H1 (cell line): ENCODE results near the gene EXOC6. TPM values are rescaled to one million over a fixed set of nuclear protein-coding genes. Genes with fewer than 3 reads are reported as not detected.

Source experiments
- CTCF ChIA-PET: fragments of 300-600 bp; sonication (Branson Sonifier 250); formaldehyde crosslinking; loops from one replicate; lab custom pipeline; 2021; ENCODE audit not compliant: partially characterized antibody; lab: Charles Lee
- POLR2A ChIA-PET: fragments of 300-600 bp; sonication (Branson Sonifier 250); formaldehyde crosslinking; loops from one replicate; lab custom pipeline; 2021; ENCODE audit warnings: inconsistent platforms; ENCODE audit not compliant: partially characterized antibody; lab: Charles Lee
- DNase-seq, 2 experiments: peaks; one replicate each; pipeline versions ENCODE4 v3.0.0 to v3.0.0-alpha.2; 2010 to 2022; ENCODE audit warnings: low spot score in 2 of 2, low read depth in 1 of 2, mixed read lengths in 1 of 2
- FAIRE-seq: peaks from 2 replicates; lab custom pipeline; 2011; peaks lifted over from hg19 to GRCh38; lab: Jason Lieb, UNC
- H2AFZ ChIP-seq: 2 replicates; pipeline ENCODE4 v1.8.1; 2012; ENCODE audit warnings: low read length, inconsistent platforms
- H2AK5ac ChIP-seq: 2 replicates; pipeline ENCODE4 v1.6.1; 2013; ENCODE audit warnings: low read depth, low read length
- H2BK120ac ChIP-seq: replicated peaks from 2 replicates; pipeline ENCODE3; 2013; ENCODE audit warnings: low read depth, low read length, inconsistent platforms
- H2BK12ac ChIP-seq: 2 replicates; pipeline ENCODE4 v1.6.1; 2013; ENCODE audit warnings: low read depth, low read length
- H2BK15ac ChIP-seq: 2 replicates; pipeline ENCODE4 v1.6.1; 2013; ENCODE audit warnings: low read length
- H2BK20ac ChIP-seq: 2 replicates; pipeline ENCODE4 v1.6.1; 2013; ENCODE audit warnings: low read length
- H2BK5ac ChIP-seq: 2 replicates; pipeline ENCODE4 v1.6.1; 2013; ENCODE audit warnings: low read depth, low read length
- H3K14ac ChIP-seq: 2 replicates; pipeline ENCODE4 v1.6.1; 2013; ENCODE audit warnings: inconsistent platforms; ENCODE audit not compliant: insufficient read length
- H3K18ac ChIP-seq: 2 replicates; pipeline ENCODE4 v1.6.1; 2013; ENCODE audit warnings: low read length; ENCODE audit errors: extremely low read depth
- H3K23ac ChIP-seq: 2 replicates; pipeline ENCODE4 v1.6.1; 2013; ENCODE audit warnings: inconsistent platforms; ENCODE audit not compliant: insufficient read length
- H3K23me2 ChIP-seq: 2 replicates; pipeline ENCODE4 v1.6.1; 2013; ENCODE audit warnings: low read depth, low read length
- H3K27ac ChIP-seq: 2 replicates; pipeline ENCODE4 v1.6.1; 2011; ENCODE audit warnings: low read depth, low read length, inconsistent platforms
- H3K27me3 ChIP-seq, 4 experiments: replicated peaks in 1 of 4; 1 replicate in 1 of 4; 2 replicates in 3 of 4; pipeline versions ENCODE4 v1.6.1 to v1.8.1; 2011 to 2013; ENCODE audit warnings: low read length in 3 of 4, mild to moderate bottlenecking in 3 of 4, inconsistent platforms in 2 of 4, mixed read lengths in 2 of 4, moderate library complexity in 1 of 4; ENCODE audit not compliant: control insufficient read depth in 3 of 4, insufficient read depth in 3 of 4; ENCODE audit errors: extremely low read depth in 1 of 4
- H3K36me3 ChIP-seq, 4 experiments: 2 replicates each; pipeline versions ENCODE4 v1.6.1 to v1.8.1; 2011 to 2013; ENCODE audit warnings: mild to moderate bottlenecking in 4 of 4, low read length in 3 of 4, moderate library complexity in 2 of 4, control low read depth in 1 of 4, inconsistent platforms in 1 of 4; ENCODE audit not compliant: insufficient read depth in 4 of 4, control insufficient read depth in 2 of 4
- H3K4ac ChIP-seq: replicated peaks from 2 replicates; pipeline ENCODE3; 2013; ENCODE audit warnings: low read length, low read depth, mixed read lengths, inconsistent platforms; ENCODE audit not compliant: insufficient read length
- H3K4me1 ChIP-seq, 4 experiments: replicated peaks in 1 of 4; 1 replicate in 1 of 4; 2 replicates in 3 of 4; pipeline versions ENCODE4 v1.6.1 to v1.8.1; 2011 to 2013; ENCODE audit warnings: low read length in 3 of 4, inconsistent platforms in 2 of 4, mixed read lengths in 1 of 4; ENCODE audit not compliant: insufficient read depth in 4 of 4, control insufficient read depth in 3 of 4
- H3K4me2 ChIP-seq, 2 experiments: 2 replicates each; pipeline versions ENCODE4 v1.6.1 to v1.8.1; 2011 to 2013; ENCODE audit warnings: low read depth in 2 of 2, low read length in 2 of 2, control low read depth in 1 of 2, inconsistent platforms in 1 of 2, mild to moderate bottlenecking in 1 of 2; ENCODE audit not compliant: insufficient read depth in 1 of 2
- H3K4me3 ChIP-seq, 4 experiments: fragments of 200-600, 300-600 bp in 1 of 4; sonication (generic), shearing (Covaris generic), sonication (Bioruptor Twin) in 1 of 4; 2 replicates each; pipeline versions ENCODE4 v1.5.1 to v1.8.1; 2011 to 2016; ENCODE audit warnings: low read length in 4 of 4, low read depth in 3 of 4, control low read depth in 2 of 4, inconsistent platforms in 2 of 4, mild to moderate bottlenecking in 2 of 4, mixed read lengths in 1 of 4, moderate library complexity in 1 of 4; ENCODE audit not compliant: insufficient read depth in 2 of 4; ENCODE audit errors: extremely low read depth in 1 of 4
- H3K56ac ChIP-seq: replicated peaks from 2 replicates; pipeline ENCODE3; 2013; ENCODE audit warnings: low read depth, mild to moderate bottlenecking, mixed read lengths, low read length, inconsistent platforms; ENCODE audit not compliant: insufficient read length
- H3K79me1 ChIP-seq: 2 replicates; pipeline ENCODE4 v1.6.1; 2013; ENCODE audit warnings: low read depth, low read length, control low read depth
- H3K79me2 ChIP-seq, 2 experiments: 2 replicates each; pipeline versions ENCODE4 v1.6.1 to v1.8.1; 2012 to 2013; ENCODE audit warnings: low read length in 2 of 2, mild to moderate bottlenecking in 2 of 2, inconsistent platforms in 1 of 2; ENCODE audit not compliant: insufficient read depth in 2 of 2, control insufficient read depth in 1 of 2
- H3K9ac ChIP-seq, 4 experiments: replicated peaks in 1 of 4; 1 replicate in 1 of 4; 2 replicates in 3 of 4; pipeline versions ENCODE4 v1.6.1 to v1.8.1; 2011 to 2013; ENCODE audit warnings: low read depth in 3 of 4, low read length in 3 of 4, control low read depth in 2 of 4, mild to moderate bottlenecking in 2 of 4, moderate library complexity in 2 of 4, inconsistent platforms in 1 of 4; ENCODE audit errors: extremely low read depth in 1 of 4
- H3K9me3 ChIP-seq, 2 experiments: 2 replicates each; pipeline versions ENCODE4 v1.6.1 to v1.8.1; 2012 to 2013; ENCODE audit warnings: mild to moderate bottlenecking in 2 of 2, moderate library complexity in 2 of 2, control low read depth in 1 of 2, inconsistent platforms in 1 of 2, low read depth in 1 of 2, low read length in 1 of 2, mixed read lengths in 1 of 2; ENCODE audit not compliant: insufficient read depth in 2 of 2
- H4K20me1 ChIP-seq, 2 experiments: replicated peaks in 1 of 2; 2 replicates each; pipeline versions ENCODE3 to v1.8.1; 2011 to 2013; ENCODE audit warnings: inconsistent platforms in 2 of 2, low read length in 2 of 2, mild to moderate bottlenecking in 1 of 2; ENCODE audit not compliant: insufficient read depth in 2 of 2, control insufficient read depth in 1 of 2
- H4K5ac ChIP-seq: 2 replicates; pipeline ENCODE4 v1.6.1; 2013; ENCODE audit warnings: low read length, low read depth, mixed read lengths, inconsistent platforms; ENCODE audit not compliant: insufficient read length
- H4K8ac ChIP-seq: 2 replicates; pipeline ENCODE4 v1.8.0; 2013; ENCODE audit warnings: mild to moderate bottlenecking, moderate library complexity, low read length, inconsistent platforms; ENCODE audit not compliant: insufficient read depth; ENCODE audit errors: extremely low read depth
- H4K91ac ChIP-seq: replicated peaks from 2 replicates; pipeline ENCODE3; 2013; ENCODE audit warnings: low read length, mixed read lengths, inconsistent platforms; ENCODE audit not compliant: insufficient read length
- CBX5 ChIP-seq: fragments of 300-800, 300-1000 bp; sonication (generic); IDR thresholded peaks from 2 replicates; pipeline ENCODE4 v1.7.1; 2016; ENCODE audit warnings: antibody characterized with exemption, low read length, low read depth
- CREB1 ChIP-seq: IDR thresholded peaks from 2 replicates; pipeline ENCODE4 v1.6.1; 2012; ENCODE audit warnings: inconsistent platforms
- EGR1 ChIP-seq: IDR thresholded peaks from 2 replicates; pipeline ENCODE4 v1.6.1; 2011; ENCODE audit warnings: low read depth, low read length, borderline replicate concordance
- GTF2F1 ChIP-seq: IDR thresholded peaks from 2 replicates; pipeline ENCODE4 v1.6.1; 2012; ENCODE audit warnings: low read depth, low read length, improper control_type of control experiment, borderline replicate concordance
- JUN ChIP-seq: IDR thresholded peaks from 2 replicates; pipeline ENCODE4 v1.6.1; 2011; ENCODE audit warnings: low read depth, mild to moderate bottlenecking, improper control_type of control experiment, low read length
- RAD21 ChIP-seq, 2 experiments: IDR thresholded peaks in 1 of 2; conservative IDR thresholded peaks in 1 of 2; 2 replicates each; pipeline ENCODE4 v1.6.1; 2011; ENCODE audit warnings: low read depth in 2 of 2, low read length in 2 of 2, improper control_type of control experiment in 1 of 2, inconsistent platforms in 1 of 2, mild to moderate bottlenecking in 1 of 2, moderate library complexity in 1 of 2
- RFX5 ChIP-seq: IDR thresholded peaks from 2 replicates; pipeline ENCODE4 v1.6.1; 2011; ENCODE audit warnings: low read depth, low read length, improper control_type of control experiment, borderline replicate concordance
- RNF2 ChIP-seq: fragments of 200-900, 300-1000 bp; sonication (generic); IDR thresholded peaks from 2 replicates; pipeline ENCODE4 v1.7.1; 2016; ENCODE audit warnings: borderline replicate concordance, low read depth, mild to moderate bottlenecking, antibody characterized with exemption, low read length; ENCODE audit not compliant: poor library complexity, severe bottlenecking; ENCODE audit errors: missing control alignments
- SIN3A ChIP-seq, 2 experiments: IDR thresholded peaks in 1 of 2; conservative IDR thresholded peaks in 1 of 2; 2 replicates each; pipeline ENCODE4 v1.6.1; 2011 to 2012; ENCODE audit warnings: low read length in 2 of 2, improper control_type of control experiment in 1 of 2, low read depth in 1 of 2, mild to moderate bottlenecking in 1 of 2
- YY1 ChIP-seq: IDR thresholded peaks from 2 replicates; pipeline ENCODE4 v1.6.1; 2011; ENCODE audit warnings: low read depth, mild to moderate bottlenecking, low read length
- WGBS, 2 experiments: shearing (Covaris generic) in 1 of 2; methylation state at CpG; one replicate each; pipeline versions ENCODE4 v1.1.6 to v1.1.7; 2013 to 2015; ENCODE audit warnings: low lambda C conversion rate in 2 of 2, mixed read lengths in 2 of 2, inconsistent platforms in 1 of 2, low coverage in 1 of 2, missing lambda C conversion rate in 1 of 2; ENCODE audit not compliant: insufficient replicate concordance in 2 of 2, insufficient coverage in 1 of 2, insufficient read length in 1 of 2; ENCODE audit errors: extremely low coverage in 1 of 2, missing lambda C conversion rate in 1 of 2; 5-methylcytosine and 5-hydroxymethylcytosine counted together
- polyA plus RNA-seq, 7 experiments: library from polyadenylated mRNA; depleted of rRNA in 3 of 7; stranded (reverse) in 5 of 7; unstranded in 2 of 7; fragments of >200 nt in 5 of 7; fragments of 200-250 nt in 2 of 7; gene quantifications; 1 replicate in 5 of 7; 2 replicates in 1 of 7; 4 replicates in 1 of 7; pipeline versions ENCODE4 v1.2.1 to v1.2.3, GENCODE V29; 2011 to 2013; ENCODE audit warnings: missing spikeins in 2 of 7, mixed read lengths in 2 of 7
- total RNA-seq: library from RNA; stranded (reverse); fragmentation: NEBNext Ultra II Directional; extraction: Animal tissue kit (Norgen Biotek cat#: 25700); gene quantifications from 2 replicates; pipeline ENCODE4 v1.2.1, GENCODE V29; 2021
- TF ChIP-seq, protein P1 (sequence below): IDR thresholded peaks from 2 replicates; pipeline ENCODE4 v1.6.1; 2011; ENCODE audit warnings: low read depth, mild to moderate bottlenecking, low read length; ENCODE audit not compliant: insufficient read depth

The EXOC6 gene
- total and polyA plus RNA-seq, 2 of the 8 experiments (the other 6 are each of a cell fraction or from before 2014, with no cell fraction given) = 1.7 to 4.5 TPM

DNA sequence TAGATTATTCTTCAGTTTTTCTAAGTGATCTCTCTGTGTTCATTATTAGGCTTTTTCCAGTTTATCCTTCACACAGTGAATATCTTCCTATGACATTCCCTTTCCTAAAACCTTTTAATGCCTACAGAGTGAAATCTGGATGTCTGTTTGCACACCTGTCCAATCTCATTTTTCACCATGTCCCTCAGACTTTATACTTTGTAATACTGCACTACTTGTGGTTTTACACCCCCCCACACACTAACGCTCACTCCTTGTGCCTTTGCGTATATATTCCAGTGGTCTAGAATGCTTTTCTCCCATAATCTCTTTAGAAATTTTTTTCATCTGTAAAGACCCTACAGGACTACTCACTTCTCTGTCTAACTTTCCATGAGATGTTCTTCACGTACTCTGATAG lies 98.2 kb downstream of the EXOC6 start:
- Histone ChIP-seq H2BK5ac (no peak overlapping the region), H2BK12ac (no peak overlapping the region), H3K79me2 (no peaks in the 10 kb centered on the region), H3K4me3 (no peak overlapping the region), H3K9me3 (no peaks in the 10 kb centered on the region), H4K91ac (no peak overlapping the region), H3K27me3 (no peaks in the 10 kb centered on the region), H2BK120ac (no peak overlapping the region), H3K23me2 (no peaks in the 10 kb centered on the region), H3K4ac (no peak overlapping the region), H4K8ac (no peak overlapping the region), H3K18ac (no peak overlapping the region), H2BK15ac (no peak overlapping the region), H3K14ac (no peak overlapping the region), H3K9ac (no peak overlapping the region), H3K36me3 (no peaks in the 10 kb centered on the region), H4K20me1 (no peaks in the 10 kb centered on the region), H3K23ac (no peak overlapping the region), H2BK20ac (no peak overlapping the region), H3K27ac (no peak overlapping the region), H3K79me1 (no peaks in the 10 kb centered on the region), H3K56ac (no peak overlapping the region), H3K4me1 (no peaks in the 10 kb centered on the region), H2AFZ (no peak overlapping the region), H3K4me2 (no peak overlapping the region), H4K5ac (no peak overlapping the region), H2AK5ac (no peak overlapping the region)
- FAIRE-seq = no peak
- POLR2A ChIA-PET = no interaction called here
- CTCF ChIA-PET = interaction anchor here (1.2 to 1.9 kb wide), 3 partner anchors 18 to 61 kb away, joined by 3 to 4 read pairs (median 3); no protein-coding TSS in a partner anchor
- no peak for DNase-seq
- 90% methylated on average over 3 of the region's 3 CpGs; no CpG with 5 or more reads in 1 of the 2 experiments for WGBS, 2 experiments
- TF ChIP-seq CBX5 (no peak), RAD21 (IDR thresholded peaks at IDR 0.05 in 1 of 2, conservative IDR thresholded peaks at IDR 0.05 in 1 of 2; ENCODE audit: low read depth in 2 of 2, low read length in 2 of 2) (no peak), CREB1 (no peak), GTF2F1 (no peak), EGR1 (no peak), RNF2 (no peak), RFX5 (no peak), JUN (no peak), SIN3A (conservative IDR thresholded peaks at IDR 0.05 in 1 of 2, IDR thresholded peaks at IDR 0.05 in 1 of 2; ENCODE audit: low read depth in 1 of 2, low read length in 2 of 2) (no peak), YY1 (no peak)
- TF ChIP-seq, protein P1, sequence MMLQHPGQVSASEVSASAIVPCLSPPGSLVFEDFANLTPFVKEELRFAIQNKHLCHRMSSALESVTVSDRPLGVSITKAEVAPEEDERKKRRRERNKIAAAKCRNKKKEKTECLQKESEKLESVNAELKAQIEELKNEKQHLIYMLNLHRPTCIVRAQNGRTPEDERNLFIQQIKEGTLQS = no peak
